HPDE6-E6E7 (cell line): ENCODE results near the gene LRRTM4.
"Not testable (repeated sequence)": the region's sequence is repeated elsewhere in the genome, so short reads cannot be mapped to it uniquely, and the experiment has no call there.

Experiments
- DNase-seq: peaks from one replicate; pipeline ENCODE4 v3.0.0; 2011; ENCODE audit warnings: missing footprints; ENCODE audit errors: extremely low spot score

Gene LRRTM4

GRCh38 chr2:76867854-76868253, 654.3 kb downstream of the LRRTM4 start:
- DNase-seq: peak; percentile 3

- DNase-seq: no peak
Measured at GRCh38 chr2:76866464-76866863, 655.7 kb downstream of the LRRTM4 start.

GRCh38 chr2:76862901-76863300, 659.3 kb downstream of the LRRTM4 start:
- DNase-seq: no peak

- no peak for DNase-seq
Measured at GRCh38 chr2:76861708-76862107, 660.5 kb downstream of the LRRTM4 start.

- DNase-seq: no peak
Measured at GRCh38 chr2:76851000-76851399, 671.2 kb downstream of the LRRTM4 start.

GRCh38 chr2:76849086-76849485, 673.1 kb downstream of the LRRTM4 start:
- no peak for DNase-seq

GRCh38 chr2:76839826-76840225, 682.4 kb downstream of the LRRTM4 start:
- DNase-seq: no peak

GRCh38 chr2:76829374-76830234, 692.6 kb downstream of the LRRTM4 start:
- no peak for DNase-seq

- DNase-seq: no peak
Measured at GRCh38 chr2:76826691-76827090, 695.5 kb downstream of the LRRTM4 start.

GRCh38 chr2:76825140-76825970, 696.8 kb downstream of the LRRTM4 start:
- no peak for DNase-seq

- no peak for DNase-seq
Measured at GRCh38 chr2:76821731-76822130, 700.4 kb downstream of the LRRTM4 start.

GRCh38 chr2:76813084-76813483, 709.1 kb downstream of the LRRTM4 start:
- DNase-seq: no peak

- DNase-seq: no peak
Measured at GRCh38 chr2:76812156-76812555, 710.0 kb downstream of the LRRTM4 start.

- DNase-seq: no peak
Measured at GRCh38 chr2:76809136-76809535, 713.0 kb downstream of the LRRTM4 start.

- DNase-seq: no peak
Measured at GRCh38 chr2:76808732-76809131, 713.4 kb downstream of the LRRTM4 start.

GRCh38 chr2:76793647-76794334, 728.4 kb downstream of the LRRTM4 start:
- DNase-seq: no peak

GRCh38 chr2:76781313-76781712, 740.9 kb downstream of the LRRTM4 start:
- DNase-seq: not testable (repeated sequence)

- no peak for DNase-seq
Measured at GRCh38 chr2:76763276-76763675, 758.9 kb downstream of the LRRTM4 start.

- DNase-seq: no peak
Measured at GRCh38 chr2:76760367-76760704, 761.8 kb downstream of the LRRTM4 start.

- DNase-seq: no peak
Measured at GRCh38 chr2:76759634-76760366, 762.4 kb downstream of the LRRTM4 start.

- DNase-seq: no peak
Measured at GRCh38 chr2:76752506-76752905, 769.7 kb downstream of the LRRTM4 start.

- DNase-seq: no peak
Measured at GRCh38 chr2:76749858-76750257, 772.3 kb downstream of the LRRTM4 start.
